Left lung (tissue), 10 donors: ENCODE results near the gene TMEM220. TPM values are rescaled to one million over a fixed set of nuclear protein-coding genes. Genes with fewer than 3 reads are reported as not detected.
A peak's percentile ranks its signal among the peaks of the same experiment; 100 is the strongest.

Source experiments
- ATAC-seq: fragments of 200-7000 bp; cut with Tn5 transposase; one replicate; pipeline ENCODE4 v1.9.1; 2020; ENCODE audit warnings: moderate library complexity
- DNase-seq, 4 donors: peaks; one replicate each; pipeline ENCODE4 v3.0.0-alpha.2; 2013 to 2020
- H3K27ac ChIP-seq, 2 donors: fragments of 200-600 bp; sonication (generic) in 1 of 2; one replicate each; pipeline versions ENCODE4 v1.5.0 to v1.8.0; 2020 to 2021
- H3K27me3 ChIP-seq, 2 donors: fragments of 200-600 bp; sonication (generic) in 1 of 2; one replicate each; pipeline versions ENCODE4 v1.5.0 to v1.8.0; 2020 to 2021
- H3K36me3 ChIP-seq, 2 donors: fragments of 200-600 bp; sonication (generic) in 1 of 2; one replicate each; pipeline versions ENCODE4 v1.5.0 to v1.8.0; 2020 to 2021
- H3K4me1 ChIP-seq, 2 donors: fragments of 200-600 bp; one replicate each; pipeline ENCODE4 v1.8.0; 2021
- H3K4me3 ChIP-seq, 2 donors: fragments of 200-600 bp; sonication (generic) in 1 of 2; one replicate each; pipeline versions ENCODE4 v1.5.0 to v1.8.0; 2020 to 2021; ENCODE audit warnings: mild to moderate bottlenecking in 1 of 2
- H3K9me3 ChIP-seq, 2 donors: fragments of 200-600 bp; sonication (generic) in 1 of 2; one replicate each; pipeline versions ENCODE4 v1.5.0 to v1.8.0; 2020 to 2021
- CTCF ChIP-seq, 2 donors: fragments of 200-600 bp; sonication (generic) in 1 of 2; IDR thresholded peaks; one replicate each; pipeline versions ENCODE4 v1.5.0 to v1.8.0; 2021; ENCODE audit warnings: antibody characterized with exemption in 2 of 2
- intact Hi-C, 2 donors: fragments of 100-400 bp; cut with DNase I; formaldehyde crosslinking; loops; one replicate each; pipeline versions ENCODE4 v1.11.2 to v1.14.2; 2022
- polyA plus RNA-seq, 6 donors: library from polyadenylated mRNA; unstranded; fragments of 120-200 nt; gene quantifications; one replicate each; pipeline ENCODE4 v1.2.1, GENCODE V29; 2013; ENCODE audit not compliant: insufficient read length in 6 of 6
- total RNA-seq, 2 donors: library from RNA; stranded (reverse); fragmentation: NEBNext Ultra II Directional; extraction: Animal tissue kit (Norgen Biotek cat#: 25700); gene quantifications; one replicate each; pipeline ENCODE4 v1.2.1, GENCODE V29; 2021
- donor health status: DM: no; HTN: yes; CAD: no.
- donor health status: DM: no; HTN: no; CAD: no.

Gene TMEM220
- total and polyA plus RNA-seq, 8 donors = 6.9 to 18.3 (median 11.6) TPM

GRCh38 chr17:10756185-10756584 lies 26.4 kb upstream of the TMEM220 start:
- H3K4me1 ChIP-seq = no peaks in the 10 kb centered on the region
- H3K36me3 ChIP-seq = no peaks in the 10 kb centered on the region
- DNase-seq = no peak
- no peak overlapping the region for H3K27ac ChIP-seq
- no peaks in the 10 kb centered on the region for H3K27me3 ChIP-seq
- TF ChIP-seq CTCF (IDR thresholded peaks at IDR 0.05) = no peak
- intact Hi-C loops = no loop called here
- H3K9me3 ChIP-seq = no peaks in the 10 kb centered on the region
- H3K4me3 ChIP-seq = no peak overlapping the region
- ATAC-seq = no peak

- DNase-seq = no peak
- H3K4me1 ChIP-seq = no peaks in the 10 kb centered on the region
- H3K27me3 ChIP-seq = no peaks in the 10 kb centered on the region
- no peak for ATAC-seq
- H3K36me3 ChIP-seq = no peaks in the 10 kb centered on the region
- no peak overlapping the region for H3K4me3 ChIP-seq
- no peaks in the 10 kb centered on the region for H3K9me3 ChIP-seq
- H3K27ac ChIP-seq = no peak overlapping the region
- intact Hi-C loops = no loop called here
- TF ChIP-seq CTCF (IDR thresholded peaks at IDR 0.05) = no peak
Measured at GRCh38 chr17:10755592-10756127, 25.8 kb upstream of the TMEM220 start.

GRCh38 chr17:10754861-10755591 lies 25.2 kb upstream of the TMEM220 start:
- Histone ChIP-seq H3K36me3 (no peaks in the 10 kb centered on the region), H3K4me1 (no peaks in the 10 kb centered on the region), H3K4me3 (no peak overlapping the region), H3K27me3 (no peaks in the 10 kb centered on the region), H3K27ac (no peak overlapping the region), H3K9me3 (no peaks in the 10 kb centered on the region)
- DNase-seq = no peak
- TF ChIP-seq CTCF (IDR thresholded peaks at IDR 0.05) = no peak
- no peak for ATAC-seq
- intact Hi-C loops = no loop called here

GRCh38 chr17:10754109-10754508 lies 24.3 kb upstream of the TMEM220 start:
- no peak for DNase-seq
- H3K4me3 ChIP-seq = no peak overlapping the region
- H3K27me3 ChIP-seq = no peaks in the 10 kb centered on the region
- H3K4me1 ChIP-seq = no peaks in the 10 kb centered on the region
- intact Hi-C loops = no loop called here
- peak; percentile 25 for ATAC-seq
- H3K36me3 ChIP-seq = no peaks in the 10 kb centered on the region
- no peak overlapping the region for H3K27ac ChIP-seq
- H3K9me3 ChIP-seq = no peaks in the 10 kb centered on the region
- no peak for TF ChIP-seq CTCF (IDR thresholded peaks at IDR 0.05)

GRCh38 chr17:10752696-10753095 lies 22.9 kb upstream of the TMEM220 start:
- TF ChIP-seq CTCF (IDR thresholded peaks at IDR 0.05) = no peak
- H3K4me3 ChIP-seq = no peak overlapping the region
- no peaks in the 10 kb centered on the region for H3K36me3 ChIP-seq
- no peak overlapping the region for H3K27ac ChIP-seq
- intact Hi-C loops = no loop called here
- H3K9me3 ChIP-seq = no peaks in the 10 kb centered on the region
- DNase-seq (no peak), ATAC-seq (no peak)
- no peaks in the 10 kb centered on the region for H3K27me3 ChIP-seq
- no peaks in the 10 kb centered on the region for H3K4me1 ChIP-seq
